Measurements from ENCODE around the gene UBN1. TPM values are rescaled to one million over a fixed set of nuclear protein-coding genes. Genes with fewer than 3 reads are reported as not detected.

UBN1 gene
- total and polyA plus RNA-seq, 4 donors: 7.3 to 19.7 (median 14.2) TPM

DNA sequence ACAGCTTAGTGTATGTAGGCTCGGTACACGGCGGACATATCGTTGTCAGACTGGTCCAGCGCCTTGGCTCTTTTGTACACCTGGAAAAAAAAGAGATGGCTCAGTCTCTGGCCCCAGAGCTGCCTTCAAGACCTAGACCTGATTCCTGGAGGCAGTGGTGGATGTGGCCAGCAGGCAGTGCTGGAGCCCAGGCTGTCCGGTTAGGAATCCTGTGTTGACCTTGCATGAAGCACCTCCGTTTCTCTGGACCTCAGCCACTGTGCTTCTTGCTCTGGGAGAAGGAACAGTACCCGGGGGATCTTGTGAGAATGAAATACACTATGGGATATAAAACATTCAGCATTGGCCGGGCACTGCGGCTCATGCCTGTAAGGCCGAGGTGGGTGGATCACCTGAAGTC lies 42.0 kb upstream of the UBN1 start:
- TF ChIP-seq HNF4G (IDR thresholded peaks at IDR 0.05) (no peak), FOXA1 (IDR thresholded peaks at IDR 0.05) (no peak), FOXA2 (IDR thresholded peaks at IDR 0.05) (no peak), JUND (IDR thresholded peaks at IDR 0.05) (no peak), EGR1 (IDR thresholded peaks at IDR 0.05; ENCODE audit: low read depth in 2 of 2) (no peak)
- TF ChIP-seq, protein P1, sequence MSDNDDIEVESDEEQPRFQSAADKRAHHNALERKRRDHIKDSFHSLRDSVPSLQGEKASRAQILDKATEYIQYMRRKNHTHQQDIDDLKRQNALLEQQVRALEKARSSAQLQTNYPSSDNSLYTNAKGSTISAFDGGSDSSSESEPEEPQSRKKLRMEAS (IDR thresholded peaks at IDR 0.05): no peak
- TF ChIP-seq, protein P2, sequence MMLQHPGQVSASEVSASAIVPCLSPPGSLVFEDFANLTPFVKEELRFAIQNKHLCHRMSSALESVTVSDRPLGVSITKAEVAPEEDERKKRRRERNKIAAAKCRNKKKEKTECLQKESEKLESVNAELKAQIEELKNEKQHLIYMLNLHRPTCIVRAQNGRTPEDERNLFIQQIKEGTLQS (IDR thresholded peaks at IDR 0.05): no peak
- TF ChIP-seq, protein P3, sequence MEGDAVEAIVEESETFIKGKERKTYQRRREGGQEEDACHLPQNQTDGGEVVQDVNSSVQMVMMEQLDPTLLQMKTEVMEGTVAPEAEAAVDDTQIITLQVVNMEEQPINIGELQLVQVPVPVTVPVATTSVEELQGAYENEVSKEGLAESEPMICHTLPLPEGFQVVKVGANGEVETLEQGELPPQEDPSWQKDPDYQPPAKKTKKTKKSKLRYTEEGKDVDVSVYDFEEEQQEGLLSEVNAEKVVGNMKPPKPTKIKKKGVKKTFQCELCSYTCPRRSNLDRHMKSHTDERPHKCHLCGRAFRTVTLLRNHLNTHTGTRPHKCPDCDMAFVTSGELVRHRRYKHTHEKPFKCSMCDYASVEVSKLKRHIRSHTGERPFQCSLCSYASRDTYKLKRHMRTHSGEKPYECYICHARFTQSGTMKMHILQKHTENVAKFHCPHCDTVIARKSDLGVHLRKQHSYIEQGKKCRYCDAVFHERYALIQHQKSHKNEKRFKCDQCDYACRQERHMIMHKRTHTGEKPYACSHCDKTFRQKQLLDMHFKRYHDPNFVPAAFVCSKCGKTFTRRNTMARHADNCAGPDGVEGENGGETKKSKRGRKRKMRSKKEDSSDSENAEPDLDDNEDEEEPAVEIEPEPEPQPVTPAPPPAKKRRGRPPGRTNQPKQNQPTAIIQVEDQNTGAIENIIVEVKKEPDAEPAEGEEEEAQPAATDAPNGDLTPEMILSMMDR (IDR thresholded peaks at IDR 0.05; ENCODE audit: low read depth, low read length, missing input control): no peak
- Histone ChIP-seq H3K36me3 (ENCODE audit: control insufficient read depth in 4 of 4, insufficient read depth in 3 of 4, low read depth in 1 of 4, low read length in 3 of 4) (peaks cover 6 to 23% (median 12%) of the 10 kb centered on the region in 4 donors), H3K4me3 (ENCODE audit: low read depth in 1 of 3, low read length in 3 of 3) (no peak overlapping the region), H3K9me3 (ENCODE audit: control insufficient read depth in 4 of 4, low read length in 3 of 4) (no peaks in the 10 kb centered on the region), H3K9ac (ENCODE audit: low read depth in 1 of 2, low read length in 2 of 2) (no peak overlapping the region), H3K4me1 (ENCODE audit: control insufficient read depth in 4 of 4, insufficient read depth in 4 of 4, low read length in 3 of 4) (peaks cover 0 to 37% (median 11%) of the 10 kb centered on the region in 4 donors), H3K27ac (ENCODE audit: low read depth in 1 of 2, low read length in 2 of 2) (no peak overlapping the region), H3K27me3 (ENCODE audit: control insufficient read depth in 4 of 4, insufficient read depth in 4 of 4, low read length in 3 of 4) (no peaks in the 10 kb centered on the region)
- WGBS: 89% methylated on average over 11 of the region's 11 CpGs
- DNase-seq (ENCODE audit: low spot score): no peak

DNA sequence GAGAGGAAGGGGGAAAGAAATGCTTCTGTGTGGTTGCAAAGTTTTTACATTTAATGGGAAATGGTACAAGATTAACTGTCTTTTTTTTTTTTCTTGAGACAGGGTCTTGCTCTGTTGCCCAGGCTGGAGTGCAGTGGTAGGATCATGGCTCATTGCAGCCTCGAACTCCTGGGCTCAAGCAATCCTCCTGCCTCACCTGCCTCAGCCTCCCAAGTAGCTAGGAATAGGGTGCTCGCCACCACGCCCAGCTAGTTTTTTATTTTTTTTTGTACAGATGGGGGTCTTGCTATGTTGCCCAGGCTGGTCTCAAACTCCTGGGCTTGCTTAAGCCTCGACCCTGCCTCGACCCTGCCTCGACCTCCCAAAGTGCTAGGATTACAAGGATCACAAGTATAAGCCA lies 41.0 kb upstream of the UBN1 start:
- 98% methylated on average over 6 of the region's 6 CpGs for WGBS
- Histone ChIP-seq H3K36me3 (ENCODE audit: control insufficient read depth in 4 of 4, insufficient read depth in 3 of 4, low read depth in 1 of 4, low read length in 3 of 4) (peaks cover 6 to 30% (median 15%) of the 10 kb centered on the region in 4 donors), H3K4me1 (ENCODE audit: control insufficient read depth in 4 of 4, insufficient read depth in 4 of 4, low read length in 3 of 4) (peaks cover 0 to 28% (median 9%) of the 10 kb centered on the region in 4 donors), H3K27me3 (ENCODE audit: control insufficient read depth in 4 of 4, insufficient read depth in 4 of 4, low read length in 3 of 4) (no peaks in the 10 kb centered on the region), H3K9me3 (ENCODE audit: control insufficient read depth in 4 of 4, low read length in 3 of 4) (no peaks in the 10 kb centered on the region), H3K27ac (ENCODE audit: low read depth in 1 of 2, low read length in 2 of 2) (no peak overlapping the region), H3K4me3 (ENCODE audit: low read depth in 1 of 3, low read length in 3 of 3) (no peak overlapping the region), H3K9ac (ENCODE audit: low read depth in 1 of 2, low read length in 2 of 2) (no peak overlapping the region)
- TF ChIP-seq JUND (IDR thresholded peaks at IDR 0.05) (no peak), RAD21 (IDR thresholded peaks at IDR 0.05) (no peak), TAF1 (conservative IDR thresholded peaks at IDR 0.05) (no peak), NR2F2 (IDR thresholded peaks at IDR 0.05) (no peak), EGR1 (IDR thresholded peaks at IDR 0.05; ENCODE audit: low read depth in 2 of 2) (no peak), HNF4G (IDR thresholded peaks at IDR 0.05) (no peak)
- TF ChIP-seq, protein P2 (IDR thresholded peaks at IDR 0.05): no peak
- TF ChIP-seq, protein P4, sequence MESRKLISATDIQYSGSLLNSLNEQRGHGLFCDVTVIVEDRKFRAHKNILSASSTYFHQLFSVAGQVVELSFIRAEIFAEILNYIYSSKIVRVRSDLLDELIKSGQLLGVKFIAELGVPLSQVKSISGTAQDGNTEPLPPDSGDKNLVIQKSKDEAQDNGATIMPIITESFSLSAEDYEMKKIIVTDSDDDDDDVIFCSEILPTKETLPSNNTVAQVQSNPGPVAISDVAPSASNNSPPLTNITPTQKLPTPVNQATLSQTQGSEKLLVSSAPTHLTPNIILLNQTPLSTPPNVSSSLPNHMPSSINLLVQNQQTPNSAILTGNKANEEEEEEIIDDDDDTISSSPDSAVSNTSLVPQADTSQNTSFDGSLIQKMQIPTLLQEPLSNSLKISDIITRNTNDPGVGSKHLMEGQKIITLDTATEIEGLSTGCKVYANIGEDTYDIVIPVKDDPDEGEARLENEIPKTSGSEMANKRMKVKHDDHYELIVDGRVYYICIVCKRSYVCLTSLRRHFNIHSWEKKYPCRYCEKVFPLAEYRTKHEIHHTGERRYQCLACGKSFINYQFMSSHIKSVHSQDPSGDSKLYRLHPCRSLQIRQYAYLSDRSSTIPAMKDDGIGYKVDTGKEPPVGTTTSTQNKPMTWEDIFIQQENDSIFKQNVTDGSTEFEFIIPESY (IDR thresholded peaks at IDR 0.05): no peak
- no peak for DNase-seq (ENCODE audit: low spot score)

DNA sequence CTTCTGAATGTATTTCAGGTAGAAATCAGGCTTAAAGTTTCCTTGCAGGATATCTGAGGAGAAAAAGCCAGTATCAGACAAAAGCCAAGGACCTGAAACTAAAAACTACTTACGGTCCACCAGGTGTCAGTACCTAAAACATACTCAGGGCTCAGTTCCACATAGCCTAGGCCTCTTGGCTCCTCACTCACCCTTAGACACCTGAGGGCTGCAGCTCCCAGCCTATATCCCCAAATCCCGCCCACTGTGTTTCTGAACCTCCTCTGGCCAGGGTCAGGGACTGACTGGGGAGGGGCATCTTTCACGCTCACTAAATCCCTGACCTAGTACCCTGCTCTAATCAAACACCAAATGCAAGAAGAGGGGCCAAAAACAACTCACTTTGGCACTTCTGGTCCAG lies 36.0 kb upstream of the UBN1 start:
- DNase-seq (ENCODE audit: low spot score): no peak
- peaks cover 15 to 56% (median 30%) of the 10 kb centered on the region in 4 donors for H3K36me3 ChIP-seq (ENCODE audit: control insufficient read depth in 4 of 4, insufficient read depth in 3 of 4, low read depth in 1 of 4, low read length in 3 of 4)
- no peak overlapping the region for H3K27ac ChIP-seq (ENCODE audit: low read depth in 1 of 2, low read length in 2 of 2)
- H3K27me3 ChIP-seq (ENCODE audit: control insufficient read depth in 4 of 4, insufficient read depth in 4 of 4, low read length in 3 of 4): no peaks in the 10 kb centered on the region
- H3K9me3 ChIP-seq (ENCODE audit: control insufficient read depth in 4 of 4, low read length in 3 of 4): no peaks in the 10 kb centered on the region
- no peaks in the 10 kb centered on the region for H3K4me1 ChIP-seq (ENCODE audit: control insufficient read depth in 4 of 4, insufficient read depth in 4 of 4, low read length in 3 of 4)
- H3K9ac ChIP-seq (ENCODE audit: low read depth in 1 of 2, low read length in 2 of 2): no peak overlapping the region
- WGBS: 95% methylated on average over 3 of the region's 3 CpGs
- no peak overlapping the region for H3K4me3 ChIP-seq (ENCODE audit: low read depth in 1 of 3, low read length in 3 of 3)
- TF ChIP-seq, protein P3 (IDR thresholded peaks at IDR 0.05; ENCODE audit: low read depth, low read length, missing input control): no peak
- TF ChIP-seq HNF4A (conservative IDR thresholded peaks at IDR 0.05): no peak
- no peak for TF ChIP-seq TAF1 (conservative IDR thresholded peaks at IDR 0.05)
- TF ChIP-seq, protein P2 (IDR thresholded peaks at IDR 0.05): no peak
- TF ChIP-seq, protein P1 (IDR thresholded peaks at IDR 0.05): no peak
- no peak for TF ChIP-seq GABPA (IDR thresholded peaks at IDR 0.05 in 1 of 2, conservative IDR thresholded peaks at IDR 0.05 in 1 of 2)
- no peak for TF ChIP-seq SP1 (IDR thresholded peaks at IDR 0.05)
- TF ChIP-seq EGR1 (IDR thresholded peaks at IDR 0.05; ENCODE audit: low read depth in 2 of 2): no peak

Measured in liver (tissue), 9 donors.